B cell (primary cell): Measurements from ENCODE around the gene SEMA3E.

Source experiments
- CTCF ChIP-seq: fragments of 200-600 bp; IDR thresholded peaks from one replicate; pipeline ENCODE4 v1.8.0; 2022; ENCODE audit warnings: antibody characterized with exemption, mild to moderate bottlenecking
- EZH2 ChIP-seq: IDR thresholded peaks from 2 replicates; pipeline ENCODE4 v1.6.1; 2012; ENCODE audit warnings: borderline replicate concordance, low read depth, mild to moderate bottlenecking, moderate library complexity, low read length; ENCODE audit not compliant: insufficient read depth, poor library complexity, severe bottlenecking

- no peak for TF ChIP-seq CTCF
- TF ChIP-seq EZH2, result no peak
Observed at GRCh38 chr7:83633516-83633915, 15.4 kb downstream of the SEMA3E start.
